ENCODE results near the gene ANK3.

DNA sequence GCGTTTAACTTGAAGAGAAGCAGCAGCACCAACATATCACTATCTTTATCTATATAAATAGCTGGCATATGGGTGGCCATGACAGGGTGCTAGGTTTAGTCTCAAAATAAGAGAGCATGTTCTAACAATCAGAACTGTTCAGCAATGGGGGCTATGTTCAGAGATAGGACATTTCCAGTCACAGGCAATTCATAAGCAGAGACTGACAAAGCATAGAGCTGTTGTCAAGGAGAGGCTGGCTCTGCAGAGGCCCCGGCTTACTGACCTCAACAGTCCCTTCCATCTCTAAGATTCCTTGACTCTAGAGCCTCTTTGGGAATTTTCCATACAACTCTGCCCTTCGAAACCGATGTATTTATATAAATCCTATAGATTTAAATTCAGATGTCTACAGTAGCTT, 17.2 kb downstream of the ANK3 start:
- TF ChIP-seq GATA2 (IDR thresholded peaks at IDR 0.05; ENCODE audit: low read depth, low read length) (no peak), GATA3 (IDR thresholded peaks at IDR 0.05; ENCODE audit: low read depth, low read length) (no peak)
